ENCODE measurements around the gene HOXB5.

DNA sequence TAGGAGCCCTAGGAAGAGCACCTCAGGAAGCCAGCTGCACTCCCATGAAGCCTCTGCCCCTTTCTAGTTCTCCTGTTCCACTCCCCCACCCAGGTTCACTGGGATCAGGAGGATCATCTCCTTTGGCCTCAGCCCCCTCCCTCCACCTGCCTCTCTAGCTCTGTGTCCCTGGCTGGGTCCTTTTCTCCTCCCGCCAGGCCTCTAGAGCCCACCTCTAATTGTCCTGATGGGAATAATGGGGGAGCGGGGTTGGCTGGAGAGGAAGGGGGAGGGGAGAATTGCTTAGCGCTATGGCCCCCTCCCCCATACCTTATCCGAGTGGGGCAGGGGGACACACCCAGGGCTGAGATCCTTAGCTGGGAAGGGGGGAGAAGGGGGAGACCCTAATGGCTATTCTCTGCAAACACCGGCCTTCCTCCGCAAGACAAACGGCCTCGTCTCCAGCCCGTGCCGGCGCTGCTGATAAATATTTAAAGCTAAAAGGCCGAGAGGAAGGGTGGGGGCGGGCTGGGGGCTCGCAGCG lies 16.2 kb upstream of the HOXB5 start:
- TF ChIP-seq, protein P1, sequence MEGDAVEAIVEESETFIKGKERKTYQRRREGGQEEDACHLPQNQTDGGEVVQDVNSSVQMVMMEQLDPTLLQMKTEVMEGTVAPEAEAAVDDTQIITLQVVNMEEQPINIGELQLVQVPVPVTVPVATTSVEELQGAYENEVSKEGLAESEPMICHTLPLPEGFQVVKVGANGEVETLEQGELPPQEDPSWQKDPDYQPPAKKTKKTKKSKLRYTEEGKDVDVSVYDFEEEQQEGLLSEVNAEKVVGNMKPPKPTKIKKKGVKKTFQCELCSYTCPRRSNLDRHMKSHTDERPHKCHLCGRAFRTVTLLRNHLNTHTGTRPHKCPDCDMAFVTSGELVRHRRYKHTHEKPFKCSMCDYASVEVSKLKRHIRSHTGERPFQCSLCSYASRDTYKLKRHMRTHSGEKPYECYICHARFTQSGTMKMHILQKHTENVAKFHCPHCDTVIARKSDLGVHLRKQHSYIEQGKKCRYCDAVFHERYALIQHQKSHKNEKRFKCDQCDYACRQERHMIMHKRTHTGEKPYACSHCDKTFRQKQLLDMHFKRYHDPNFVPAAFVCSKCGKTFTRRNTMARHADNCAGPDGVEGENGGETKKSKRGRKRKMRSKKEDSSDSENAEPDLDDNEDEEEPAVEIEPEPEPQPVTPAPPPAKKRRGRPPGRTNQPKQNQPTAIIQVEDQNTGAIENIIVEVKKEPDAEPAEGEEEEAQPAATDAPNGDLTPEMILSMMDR (IDR thresholded peaks at IDR 0.05; ENCODE audit: borderline replicate concordance, extremely low read depth, low read length, poor library complexity, severe bottlenecking) = no peak
- TF ChIP-seq EZH2 (IDR thresholded peaks at IDR 0.05; ENCODE audit: borderline replicate concordance, low read depth, low read length, severe bottlenecking) = no peak

Measured in DND-41 (cell line).